Measurements from ENCODE around the gene ZBP1.

Gene ZBP1

DNA sequence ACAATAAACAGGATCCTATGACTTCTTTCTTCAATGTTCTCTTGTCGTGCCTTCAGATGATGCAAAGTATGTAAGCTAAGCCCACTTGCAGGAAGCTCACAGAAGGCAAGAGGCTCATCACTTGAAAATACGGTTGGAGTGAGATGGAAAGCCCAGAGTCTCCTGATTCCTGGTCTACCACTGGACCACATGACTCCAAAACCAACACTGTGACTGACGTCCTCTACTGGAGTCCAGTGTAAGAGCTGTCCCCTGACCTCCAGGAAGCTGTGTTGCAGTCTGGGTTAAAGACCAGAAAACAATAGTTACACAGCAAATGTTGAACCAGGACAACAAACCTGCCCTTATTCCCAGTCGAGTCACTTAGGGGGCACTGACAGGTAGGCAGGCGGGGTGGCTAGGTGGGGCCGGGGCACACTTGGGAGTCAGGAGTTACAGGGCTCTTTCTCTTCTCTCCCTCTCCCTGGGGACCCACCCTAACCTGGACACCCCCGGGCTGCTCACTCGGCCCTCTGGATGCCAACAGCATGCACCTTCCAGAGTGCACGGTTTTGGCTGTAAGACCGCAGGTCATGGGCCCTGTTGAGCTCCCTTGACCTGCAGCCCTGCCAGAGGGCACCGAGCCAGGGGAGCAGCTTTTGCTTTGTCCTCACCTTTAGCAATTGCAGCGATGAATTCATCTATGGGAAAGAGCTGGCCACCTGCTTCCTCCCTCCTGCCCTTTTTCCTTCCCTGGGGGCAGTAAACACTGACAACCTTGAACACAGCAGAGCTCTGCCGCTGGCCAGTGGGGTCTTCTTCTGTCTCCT is 51.9 kb downstream of the ZBP1 start:
- no peak for DNase-seq

- DNase-seq = no peak
Measured at GRCh38 chr20:57567471-57568079, 52.7 kb downstream of the ZBP1 start.

DNA sequence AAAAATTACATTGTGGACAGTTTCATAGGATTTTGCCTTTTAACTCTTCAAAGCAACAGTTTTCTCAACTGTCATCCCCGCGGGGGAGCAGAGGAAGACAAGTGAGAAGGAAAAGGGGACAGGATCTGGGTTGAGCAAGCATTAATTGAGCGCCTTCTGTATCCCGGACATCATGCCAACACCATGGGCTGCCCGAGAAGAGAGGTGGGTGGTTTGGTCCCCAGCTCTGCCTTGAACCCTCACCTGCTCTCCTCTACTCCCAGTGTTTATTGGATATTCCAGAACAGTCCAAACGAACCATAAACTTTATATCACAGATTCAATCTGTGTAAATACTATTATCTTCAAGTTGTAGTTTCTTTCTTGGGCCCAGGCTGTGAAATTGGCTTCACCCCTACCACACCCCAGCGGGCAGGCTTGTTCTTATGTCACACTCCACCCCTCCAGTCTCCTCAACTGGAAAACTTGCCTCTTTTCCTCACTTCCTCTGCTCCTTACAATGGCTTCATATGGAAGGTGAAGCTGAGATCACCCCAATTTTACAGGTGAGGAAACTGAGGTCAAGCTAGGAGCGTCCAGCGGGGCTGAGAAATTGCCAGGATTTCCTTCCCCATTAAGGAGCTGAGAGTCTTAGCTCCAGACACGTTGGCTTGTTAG is 53.3 kb downstream of the ZBP1 start:
- no peak for DNase-seq

GRCh38 chr20:57566399-57566798 is 53.8 kb downstream of the ZBP1 start:
- DNase-seq = no peak

GRCh38 chr20:57564951-57565642 is 55.1 kb downstream of the ZBP1 start:
- DNase-seq = no peak

DNA sequence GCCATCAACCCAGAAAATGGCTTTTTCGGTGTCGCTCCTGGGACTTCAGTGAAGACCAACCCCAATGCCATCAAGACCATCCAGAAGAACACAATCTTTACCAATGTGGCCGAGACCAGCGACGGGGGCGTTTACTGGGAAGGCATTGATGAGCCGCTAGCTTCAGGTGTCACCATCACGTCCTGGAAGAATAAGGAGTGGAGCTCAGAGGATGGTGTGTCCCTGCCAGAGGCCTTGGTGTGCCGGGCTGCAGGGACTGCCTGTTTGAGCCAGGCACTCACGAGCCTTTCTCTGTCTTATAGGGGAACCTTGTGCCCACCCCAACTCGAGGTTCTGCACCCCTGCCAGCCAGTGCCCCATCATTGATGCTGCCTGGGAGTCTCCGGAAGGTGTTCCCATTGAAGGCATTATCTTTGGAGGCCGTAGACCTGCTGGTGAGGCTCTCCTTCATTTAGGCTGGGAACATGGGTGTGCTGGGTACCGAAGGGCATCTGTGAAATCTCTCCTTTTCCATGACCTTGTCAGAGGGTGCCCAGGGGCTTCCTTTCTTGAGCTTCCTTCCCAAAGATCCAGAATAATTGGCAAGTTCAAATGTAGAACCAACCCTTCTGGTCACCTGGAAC is 55.9 kb downstream of the ZBP1 start:
- DNase-seq = no peak

DNA sequence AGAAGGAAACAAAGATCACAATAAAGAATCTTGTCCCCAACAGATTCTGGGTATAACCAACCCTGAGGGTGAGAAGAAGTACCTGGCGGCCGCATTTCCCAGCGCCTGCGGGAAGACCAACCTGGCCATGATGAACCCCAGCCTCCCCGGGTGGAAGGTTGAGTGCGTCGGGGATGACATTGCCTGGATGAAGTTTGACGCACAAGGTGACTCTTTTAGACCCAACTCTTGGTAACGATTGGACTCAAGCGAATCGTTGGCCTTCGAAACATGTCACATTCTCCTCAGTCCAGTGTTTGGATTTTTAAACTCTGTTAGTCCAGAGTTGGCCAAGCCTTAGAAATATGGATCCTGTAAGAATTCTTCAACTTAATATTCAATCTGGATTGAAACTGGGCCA is 56.7 kb downstream of the ZBP1 start:
- DNase-seq = no peak

DNA sequence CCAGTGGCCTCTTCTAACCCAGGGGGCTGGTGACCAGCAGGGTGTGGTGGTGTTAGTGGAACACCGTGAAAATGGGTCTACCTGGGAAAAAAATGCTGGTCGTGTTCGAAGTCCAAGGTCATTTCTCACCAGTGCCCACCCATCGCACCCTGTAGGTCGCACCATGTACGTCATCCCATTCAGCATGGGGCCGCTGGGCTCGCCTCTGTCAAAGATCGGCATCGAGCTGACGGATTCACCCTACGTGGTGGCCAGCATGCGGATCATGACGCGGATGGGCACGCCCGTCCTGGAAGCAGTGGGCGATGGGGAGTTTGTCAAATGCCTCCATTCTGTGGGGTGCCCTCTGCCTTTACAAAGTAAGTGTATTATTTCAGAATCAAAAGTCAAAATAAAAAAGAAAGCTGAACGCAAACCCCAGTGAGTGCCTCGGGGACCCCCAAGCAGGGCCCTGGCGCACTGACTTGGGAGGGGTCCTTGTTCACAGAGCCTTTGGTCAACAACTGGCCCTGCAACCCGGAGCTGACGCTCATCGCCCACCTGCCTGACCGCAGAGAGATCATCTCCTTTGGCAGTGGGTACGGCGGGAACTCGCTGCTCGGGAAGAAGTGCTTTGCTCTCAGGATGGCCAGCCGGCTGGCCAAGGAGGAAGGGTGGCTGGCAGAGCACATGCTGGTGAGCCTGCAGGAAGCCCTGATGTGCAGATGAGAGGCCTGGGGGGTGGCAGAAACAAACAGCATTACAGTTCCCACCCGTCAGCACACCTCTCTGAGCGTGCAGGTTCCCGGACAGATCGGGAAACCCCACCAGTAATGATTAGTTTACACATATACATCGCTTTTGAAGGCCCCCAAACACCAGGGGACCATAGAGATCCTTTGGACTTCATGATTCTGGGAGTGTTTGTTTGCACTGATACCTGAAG is 57.4 kb downstream of the ZBP1 start:
- DNase-seq = no peak

DNA sequence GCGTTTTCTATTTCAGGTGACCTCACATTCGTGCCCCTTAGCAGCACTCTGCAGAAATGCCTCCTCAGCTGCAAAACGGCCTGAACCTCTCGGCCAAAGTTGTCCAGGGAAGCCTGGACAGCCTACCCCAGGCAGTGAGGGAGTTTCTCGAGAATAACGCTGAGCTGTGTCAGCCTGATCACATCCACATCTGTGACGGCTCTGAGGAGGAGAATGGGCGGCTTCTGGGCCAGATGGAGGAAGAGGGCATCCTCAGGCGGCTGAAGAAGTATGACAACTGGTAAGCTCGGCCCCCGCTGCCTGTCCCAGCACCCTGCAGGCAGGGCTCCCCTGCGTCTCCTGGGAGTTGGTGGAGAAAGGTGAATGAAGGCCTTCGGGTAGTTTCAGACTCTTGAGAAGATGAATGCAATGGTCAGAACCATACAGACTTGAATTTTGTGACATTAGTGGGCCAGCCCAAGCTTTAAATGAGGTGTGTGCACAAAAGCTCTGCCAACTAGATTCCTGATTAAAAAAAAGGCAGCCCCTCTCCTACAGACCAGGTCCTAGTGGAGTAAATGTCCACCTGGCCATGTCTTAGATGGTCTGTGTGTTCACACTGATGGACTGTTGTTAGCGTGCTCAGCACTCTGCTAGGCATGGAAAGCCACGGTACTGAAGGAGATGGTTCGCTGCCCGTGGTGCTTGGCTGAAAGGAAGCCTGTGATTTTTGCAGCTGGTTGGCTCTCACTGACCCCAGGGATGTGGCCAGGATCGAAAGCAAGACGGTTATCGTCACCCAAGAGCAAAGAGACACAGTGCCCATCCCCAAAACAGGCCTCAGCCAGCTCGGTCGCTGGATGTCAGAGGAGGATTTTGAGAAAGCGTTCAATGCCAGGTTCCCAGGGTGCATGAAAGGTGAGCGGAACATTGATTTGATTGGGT is 58.6 kb downstream of the ZBP1 start:
- DNase-seq = no peak

- DNase-seq = no peak
Measured at GRCh38 chr20:57560554-57561355, 59.5 kb downstream of the ZBP1 start, which contains the start of gene PCK1. PCK1 (plus strand) TSS chr20:57561110; CDS start chr20:57561412, 302 bp downstream.

DNA sequence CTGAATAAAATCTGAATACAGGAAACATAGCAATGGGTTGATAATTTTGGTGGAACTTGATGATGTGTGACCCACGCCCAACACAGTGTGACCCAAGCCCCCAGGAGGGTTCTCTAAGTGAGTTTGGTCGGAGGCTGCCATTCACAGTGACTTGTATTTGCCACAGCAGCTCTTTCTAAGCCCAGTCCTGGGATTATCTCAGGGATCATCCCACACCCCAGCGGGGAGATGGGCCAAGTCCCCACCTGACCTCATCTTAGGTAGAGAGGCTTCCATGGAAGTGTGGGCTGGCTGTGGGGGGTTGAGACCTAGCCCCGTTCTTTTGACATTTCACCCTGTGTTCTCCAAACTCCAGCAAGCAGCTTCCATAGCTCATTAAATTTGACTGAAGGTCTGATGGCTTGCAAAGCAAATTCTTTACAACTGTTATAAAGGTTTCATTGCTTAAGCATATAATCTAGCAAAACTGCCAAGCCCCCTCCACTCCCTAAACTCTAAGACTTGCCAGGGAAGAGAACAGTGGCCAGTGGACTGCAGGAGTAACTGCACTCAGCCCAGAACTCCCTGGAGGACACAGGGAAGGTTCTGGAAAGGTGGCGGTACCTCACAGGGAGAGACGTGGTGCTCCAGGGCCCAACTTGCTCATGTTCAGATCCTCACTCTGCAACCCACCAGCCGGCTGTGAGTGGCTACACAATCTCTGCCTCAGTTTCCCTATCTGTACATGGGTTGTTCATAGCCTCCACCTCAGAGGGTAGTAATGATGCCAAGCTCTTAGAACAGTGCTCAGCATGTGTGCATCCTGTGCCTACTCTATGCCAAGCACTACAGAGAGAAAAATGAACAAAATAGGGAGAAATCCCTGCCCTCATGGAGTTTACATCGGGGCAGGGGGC is 60.3 kb downstream of the ZBP1 start:
- DNase-seq = no peak

DNA sequence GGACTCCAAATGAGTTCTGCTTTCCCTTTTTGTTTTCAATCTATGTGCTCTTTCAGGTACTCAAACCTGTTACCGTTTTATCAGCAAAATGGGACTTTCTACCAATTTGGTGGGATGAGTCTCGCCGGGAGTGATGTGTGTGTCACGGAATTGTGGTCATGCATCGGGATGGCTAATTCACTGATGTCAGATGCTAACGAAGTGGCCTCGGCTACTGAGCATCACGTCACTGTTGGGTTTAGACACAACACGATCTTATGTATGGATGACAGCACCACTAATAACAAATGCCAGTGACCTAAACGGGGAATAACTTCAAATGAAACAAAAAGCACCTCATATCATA is 61.0 kb downstream of the ZBP1 start:
- no peak for DNase-seq

GRCh38 chr20:57558614-57559288 is 61.5 kb downstream of the ZBP1 start:
- no peak for DNase-seq

DNA sequence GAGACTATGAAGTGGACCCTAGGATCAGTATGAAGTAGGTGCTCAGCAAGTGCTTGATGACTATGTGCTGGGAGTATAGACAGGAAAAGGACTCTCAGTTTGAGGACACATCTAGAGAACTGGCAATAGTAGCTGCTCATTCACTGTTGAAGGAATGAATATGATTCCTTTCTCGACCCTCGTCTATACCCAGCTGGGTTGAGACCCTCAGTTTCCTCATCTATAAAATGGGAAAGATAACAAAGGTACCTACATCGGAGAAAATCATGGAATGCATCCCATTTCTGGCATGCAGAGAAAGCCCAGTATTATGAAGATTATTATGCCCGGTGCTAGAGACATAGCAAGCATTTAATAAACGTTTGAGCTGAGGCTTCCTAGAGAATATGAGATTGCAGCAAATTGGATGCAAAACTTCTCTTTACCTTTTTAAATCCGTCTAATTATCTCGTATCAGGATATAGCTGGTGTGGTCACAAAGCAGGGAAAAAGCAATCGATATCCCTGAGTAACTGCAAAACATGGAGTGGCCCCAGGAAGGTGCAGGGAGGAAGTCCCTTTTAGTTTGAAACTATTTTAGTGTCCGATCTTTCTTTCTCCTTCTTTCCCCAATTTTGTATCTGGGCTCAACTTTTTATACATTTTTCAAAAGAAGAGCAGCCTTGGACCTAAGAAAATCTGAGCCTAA is 62.2 kb downstream of the ZBP1 start:
- DNase-seq = no peak

DNA sequence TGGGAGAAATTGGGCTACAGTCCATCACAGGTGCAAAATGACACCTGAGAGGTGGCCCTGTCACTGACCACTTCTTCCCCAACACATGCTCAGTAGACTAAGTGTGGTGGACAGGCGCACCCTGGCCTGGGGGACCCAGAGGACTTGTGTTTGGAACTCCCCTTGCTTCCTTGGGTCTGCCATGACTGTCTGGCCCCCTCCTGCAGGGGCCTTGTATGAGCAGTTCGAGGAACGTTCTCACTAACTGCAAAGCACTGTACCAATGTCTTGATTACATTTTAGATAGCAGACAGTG is 63.3 kb downstream of the ZBP1 start:
- no peak for DNase-seq

- no peak for DNase-seq
Measured at GRCh38 chr20:57555457-57556184, 64.6 kb downstream of the ZBP1 start.

Data from islet precursor cell (in vitro differentiated cells).